Esophagus squamous epithelium (tissue), 5 donors: ENCODE results near the gene SMYD2. TPM values are rescaled to one million over a fixed set of nuclear protein-coding genes. Genes with fewer than 3 reads are reported as not detected.

Source experiments
- DNase-seq: peaks from one replicate; lab custom pipeline; 2025; lab: John Stamatoyannopoulos, UW
- H3K27ac ChIP-seq, 4 donors: fragments of 200-600 bp; sonication (generic); one replicate each; pipeline ENCODE4 v1.5.1; 2016 to 2019; ENCODE audit warnings: mild to moderate bottlenecking in 1 of 4
- H3K27me3 ChIP-seq, 4 donors: fragments of 200-600 bp; sonication (generic); 1 replicate in 3 of 4; 2 replicates in 1 of 4; pipeline versions ENCODE4 v1.5.1 to v1.6.0; 2017 to 2021; ENCODE audit warnings: antibody characterized with exemption in 1 of 4
- H3K36me3 ChIP-seq, 3 donors: fragments of 200-600 bp; sonication (generic); one replicate each; pipeline ENCODE4 v1.5.1; 2016 to 2019
- H3K4me1 ChIP-seq, 3 donors: fragments of 200-600 bp; sonication (generic); one replicate each; pipeline ENCODE4 v1.5.1; 2017 to 2019
- H3K4me3 ChIP-seq, 4 donors: fragments of 200-600 bp; sonication (generic); 1 replicate in 3 of 4; 2 replicates in 1 of 4; pipeline ENCODE4 v1.5.1; 2016 to 2019; ENCODE audit warnings: mild to moderate bottlenecking in 2 of 4, moderate library complexity in 1 of 4
- H3K9me3 ChIP-seq, 3 donors: fragments of 200-600 bp; sonication (generic); one replicate each; pipeline ENCODE4 v1.5.1; 2016 to 2019
- POLR2A ChIP-seq, 4 donors: fragments of 450-650 bp; IDR thresholded peaks; one replicate each; pipeline ENCODE4 v1.6.1; 2017; ENCODE audit warnings: antibody characterized with exemption in 4 of 4, mild to moderate bottlenecking in 4 of 4, moderate library complexity in 3 of 4
- WGBS, 2 donors: methylation state at CpG; one replicate each; pipeline ENCODE4 v1.1.5; 2018; 5-methylcytosine and 5-hydroxymethylcytosine counted together
- intact Hi-C: fragments of 100-400 bp; cut with DNase I; formaldehyde crosslinking; loops from one replicate; pipeline ENCODE4 v1.15.0; 2022
- total RNA-seq, 4 donors: library from RNA; depleted of rRNA; stranded (reverse); fragments of >200 nt; gene quantifications; one replicate each; pipeline ENCODE4 v1.1.0, GENCODE V29; 2016
- TF ChIP-seq, protein P1 (sequence below), 6 experiments: fragments of 450-650 bp in 4 of 6; fragments of 200-600 bp in 2 of 6; sonication (generic) in 2 of 6; IDR thresholded peaks; one replicate each; pipeline ENCODE4 v1.5.1; 2016 to 2019; ENCODE audit warnings: antibody characterized with exemption in 6 of 6, mild to moderate bottlenecking in 4 of 6, moderate library complexity in 4 of 6
- donor health status: DM: yes; HTN: yes; CAD: no.

Gene SMYD2
- total RNA-seq, 4 donors from 2014 or later, result 19.0 to 35.5 (median 30.4) TPM

- H3K27ac ChIP-seq, result no peak overlapping the region
- no peak for TF ChIP-seq POLR2A (IDR thresholded peaks at IDR 0.05)
- TF ChIP-seq, protein P1, sequence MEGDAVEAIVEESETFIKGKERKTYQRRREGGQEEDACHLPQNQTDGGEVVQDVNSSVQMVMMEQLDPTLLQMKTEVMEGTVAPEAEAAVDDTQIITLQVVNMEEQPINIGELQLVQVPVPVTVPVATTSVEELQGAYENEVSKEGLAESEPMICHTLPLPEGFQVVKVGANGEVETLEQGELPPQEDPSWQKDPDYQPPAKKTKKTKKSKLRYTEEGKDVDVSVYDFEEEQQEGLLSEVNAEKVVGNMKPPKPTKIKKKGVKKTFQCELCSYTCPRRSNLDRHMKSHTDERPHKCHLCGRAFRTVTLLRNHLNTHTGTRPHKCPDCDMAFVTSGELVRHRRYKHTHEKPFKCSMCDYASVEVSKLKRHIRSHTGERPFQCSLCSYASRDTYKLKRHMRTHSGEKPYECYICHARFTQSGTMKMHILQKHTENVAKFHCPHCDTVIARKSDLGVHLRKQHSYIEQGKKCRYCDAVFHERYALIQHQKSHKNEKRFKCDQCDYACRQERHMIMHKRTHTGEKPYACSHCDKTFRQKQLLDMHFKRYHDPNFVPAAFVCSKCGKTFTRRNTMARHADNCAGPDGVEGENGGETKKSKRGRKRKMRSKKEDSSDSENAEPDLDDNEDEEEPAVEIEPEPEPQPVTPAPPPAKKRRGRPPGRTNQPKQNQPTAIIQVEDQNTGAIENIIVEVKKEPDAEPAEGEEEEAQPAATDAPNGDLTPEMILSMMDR (IDR thresholded peaks at IDR 0.05), result no peak
- H3K9me3 ChIP-seq, result no peaks in the 10 kb centered on the region
- H3K4me3 ChIP-seq, result no peak overlapping the region
- H3K27me3 ChIP-seq, result peaks cover 0 to 3% (median 0%) of the 10 kb centered on the region in 4 donors
- peaks cover 0 to 14% (median 5%) of the 10 kb centered on the region in 3 donors for H3K4me1 ChIP-seq
- H3K36me3 ChIP-seq, result no peaks in the 10 kb centered on the region
- no peak for DNase-seq
- 46 to 50% methylated on average over 1 of the region's 1 CpG for WGBS, 2 donors
- intact Hi-C loops, result no loop called here
These were observed 4.2 kb upstream of the SMYD2 start for GRCh38 chr1:214276786-214277185.

DNA sequence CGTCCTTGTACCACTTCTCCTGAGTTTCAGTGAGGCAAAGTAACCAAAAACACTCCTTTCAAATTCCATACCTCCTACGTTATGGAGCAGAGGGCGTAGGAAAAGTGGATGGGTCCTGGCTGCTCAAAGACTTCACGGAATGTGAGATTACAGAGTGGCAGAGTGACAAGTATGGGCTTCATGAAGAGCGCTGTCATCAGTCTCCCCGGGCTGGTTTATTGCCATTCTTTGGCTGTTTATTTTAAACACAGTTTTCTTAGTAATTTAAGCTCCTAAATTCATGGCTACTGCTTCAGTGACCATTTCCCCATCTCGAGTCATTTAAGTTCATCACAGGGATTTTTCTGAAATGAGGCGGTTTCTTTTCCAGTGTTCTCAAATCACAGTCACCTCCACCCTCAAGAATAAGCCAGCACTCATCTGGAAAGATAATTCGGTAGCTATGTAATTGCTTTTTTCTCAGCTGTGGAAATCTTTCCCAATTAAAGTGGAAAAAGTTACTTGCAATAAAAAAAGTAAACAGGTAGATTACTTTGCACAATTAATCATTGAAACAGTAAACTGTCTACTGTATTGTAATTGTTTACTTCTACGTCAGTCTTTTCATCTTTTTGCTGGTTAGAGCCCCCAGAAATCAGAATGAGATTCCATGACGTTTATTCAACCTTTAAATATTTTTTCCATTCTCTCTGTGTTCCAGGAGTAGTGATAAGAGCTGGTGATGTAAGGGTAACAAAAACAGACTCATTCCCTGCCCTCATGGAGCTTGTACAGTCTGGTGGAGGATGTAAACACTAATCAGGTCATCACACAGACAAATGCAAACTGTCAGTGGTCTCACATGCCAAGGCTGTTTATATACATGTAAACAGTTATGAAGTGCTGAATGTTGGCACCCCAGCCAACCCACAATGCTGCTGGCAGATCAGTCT is 3.0 kb upstream of the SMYD2 start:
- no peaks in the 10 kb centered on the region for H3K36me3 ChIP-seq
- TF ChIP-seq, protein P1 (IDR thresholded peaks at IDR 0.05), result no peak
- TF ChIP-seq POLR2A (IDR thresholded peaks at IDR 0.05), result no peak
- H3K4me1 ChIP-seq, result peaks cover 0 to 26% (median 10%) of the 10 kb centered on the region in 3 donors
- no peaks in the 10 kb centered on the region for H3K9me3 ChIP-seq
- H3K4me3 ChIP-seq, result no peak overlapping the region
- H3K27ac ChIP-seq, result no peak overlapping the region
- H3K27me3 ChIP-seq, result no peaks in the 10 kb centered on the region
- no peak for DNase-seq
- 71 to 72% methylated on average over 11 of the region's 11 CpGs for WGBS, 2 donors
- intact Hi-C loops, result no loop called here

- Histone ChIP-seq H3K9me3 (no peaks in the 10 kb centered on the region), H3K27ac (peak overlapping the region; percentile 87 to 95 (median 93)), H3K4me3 (peak overlapping the region; percentile 71 to 95 (median 92)), H3K4me1 (peaks cover 0 to 37% (median 10%) of the 10 kb centered on the region in 3 donors), H3K36me3 (no peaks in the 10 kb centered on the region), H3K27me3 (no peaks in the 10 kb centered on the region)
- WGBS, 2 donors, result 0 to 1% methylated on average over 15 to 17 of the region's 42 CpGs
- intact Hi-C loops, result no loop called here
- no peak for DNase-seq
- TF ChIP-seq, protein P1 (IDR thresholded peaks at IDR 0.05), result no peak
- TF ChIP-seq POLR2A (IDR thresholded peaks at IDR 0.05), result no peak
These were observed 456 bp upstream of the SMYD2 start for GRCh38 chr1:214280386-214281020.

GRCh38 chr1:214281720-214282629 is 1.0 kb downstream of the SMYD2 start:
- no peak for DNase-seq
- no peaks in the 10 kb centered on the region for H3K36me3 ChIP-seq
- no peaks in the 10 kb centered on the region for H3K9me3 ChIP-seq
- 9 to 19% methylated on average over 6 to 8 of the region's 14 CpGs for WGBS, 2 donors
- peak overlapping the region; percentile 71 to 95 (median 92) for H3K4me3 ChIP-seq
- H3K4me1 ChIP-seq, result peaks cover 0 to 44% (median 10%) of the 10 kb centered on the region in 3 donors
- peak overlapping the region; percentile 87 to 95 (median 93) for H3K27ac ChIP-seq
- TF ChIP-seq, protein P1 (IDR thresholded peaks at IDR 0.05), result no peak
- no peak for TF ChIP-seq POLR2A (IDR thresholded peaks at IDR 0.05)
- intact Hi-C loops, result no loop called here
- H3K27me3 ChIP-seq, result no peaks in the 10 kb centered on the region
